Naive B cell (primary cell): ENCODE data around the gene ACOX1. TPM values are rescaled to one million over a fixed set of nuclear protein-coding genes. Genes with fewer than 3 reads are reported as not detected.

Experiments
- ATAC-seq, 2 donors: fragments of 150-1000 bp; cut with Tn5 transposase; 2 replicates each; pipeline ENCODE4 v1.10.0; 2021; ENCODE audit warnings: low read depth in 2 of 2, mild to moderate bottlenecking in 2 of 2, moderate library complexity in 2 of 2
- DNase-seq: peaks from one replicate; pipeline ENCODE4 v3.0.0; 2022
- H3K27ac Mint-ChIP-seq, 6 donors: one replicate each; pipeline ENCODE4 v1.8.0; 2020 to 2022; ENCODE audit warnings: mild to moderate bottlenecking in 6 of 6, mixed read lengths in 6 of 6, moderate library complexity in 5 of 6, inconsistent platforms in 2 of 6
- H3K27me3 Mint-ChIP-seq, 3 donors: one replicate each; pipeline ENCODE4 v1.8.0; 2021 to 2022; ENCODE audit warnings: mixed read lengths in 3 of 3, mild to moderate bottlenecking in 1 of 3
- H3K36me3 Mint-ChIP-seq, 2 donors: one replicate each; pipeline ENCODE4 v1.8.0; 2020 to 2022; ENCODE audit warnings: mixed read lengths in 2 of 2, inconsistent platforms in 1 of 2, mild to moderate bottlenecking in 1 of 2
- H3K4me1 Mint-ChIP-seq, 3 donors: one replicate each; pipeline ENCODE4 v1.8.0; 2020 to 2022; ENCODE audit warnings: mixed read lengths in 3 of 3, inconsistent platforms in 1 of 3, mild to moderate bottlenecking in 1 of 3, moderate library complexity in 1 of 3
- H3K4me3 Mint-ChIP-seq, 8 donors: one replicate each; pipeline ENCODE4 v1.8.0; 2020 to 2022; ENCODE audit warnings: mild to moderate bottlenecking in 8 of 8, mixed read lengths in 8 of 8, moderate library complexity in 8 of 8, inconsistent platforms in 2 of 8
- H3K9me3 Mint-ChIP-seq, 7 donors: one replicate each; pipeline ENCODE4 v1.8.0; 2020 to 2022; ENCODE audit warnings: mixed read lengths in 7 of 7, mild to moderate bottlenecking in 5 of 7, inconsistent platforms in 2 of 7, moderate library complexity in 1 of 7
- polyA plus RNA-seq, 6 donors: library from polyadenylated mRNA; unstranded; fragments of 300-500 nt; fragmentation: Illumina TruSeq; gene quantifications; one replicate each; pipeline ENCODE4 v1.2.3, GENCODE V29; 2021; ENCODE audit warnings: low read depth in 6 of 6

The ACOX1 gene
- polyA plus RNA-seq, 6 donors from 2014 or later = 6.4 to 15.5 (median 10.6) TPM

DNA sequence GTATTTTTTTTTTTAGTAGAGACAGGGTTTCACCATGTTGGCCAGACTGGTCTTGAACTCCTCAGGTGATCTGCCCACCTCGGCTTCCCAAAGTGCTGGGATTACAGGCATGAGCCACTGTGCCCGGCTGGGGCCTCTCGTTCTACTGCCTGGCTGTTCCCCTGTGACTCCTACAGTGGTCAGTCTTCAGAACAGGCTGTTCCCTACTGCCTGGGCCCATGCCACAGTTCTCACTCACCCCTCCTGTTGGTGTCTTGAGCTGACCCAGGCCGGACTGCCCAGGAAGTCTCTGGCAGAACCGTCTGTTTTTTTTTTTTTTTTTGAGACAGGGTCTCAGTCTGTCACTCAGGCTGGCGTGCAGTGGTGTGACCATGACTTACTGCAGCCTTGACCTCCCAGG lies 24.9 kb upstream of the ACOX1 start:
- H3K9me3 Mint-ChIP-seq = no peaks in the 10 kb centered on the region
- H3K4me3 Mint-ChIP-seq = no peak overlapping the region
- no peaks in the 10 kb centered on the region for H3K36me3 Mint-ChIP-seq
- no peak for ATAC-seq
- peaks cover 5 to 8% (median 8%) of the 10 kb centered on the region in 3 donors for H3K4me1 Mint-ChIP-seq
- no peak for DNase-seq
- H3K27me3 Mint-ChIP-seq = no peaks in the 10 kb centered on the region
- H3K27ac Mint-ChIP-seq = peak overlapping the region in 1 of 6 donors; percentile 91

DNA sequence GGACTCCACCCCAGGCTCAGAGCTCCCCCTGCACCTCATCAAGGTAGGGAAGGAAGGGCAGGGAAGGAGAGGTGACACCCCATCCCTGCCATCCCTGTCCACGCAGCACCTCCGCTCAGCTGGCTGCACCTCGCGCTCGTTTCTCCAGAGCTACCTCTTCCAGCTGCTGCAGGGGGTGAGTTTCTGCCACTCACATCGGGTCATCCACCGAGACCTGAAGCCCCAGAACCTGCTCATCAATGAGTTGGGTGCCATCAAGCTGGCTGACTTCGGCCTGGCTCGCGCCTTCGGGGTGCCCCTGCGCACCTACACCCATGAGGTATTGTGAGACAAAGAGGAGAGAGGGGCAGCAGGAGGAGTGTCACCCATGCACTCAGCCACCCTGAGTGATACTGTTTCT lies 23.1 kb upstream of the ACOX1 start:
- H3K27me3 Mint-ChIP-seq = no peaks in the 10 kb centered on the region
- H3K4me3 Mint-ChIP-seq = no peak overlapping the region
- DNase-seq = no peak
- H3K36me3 Mint-ChIP-seq = no peaks in the 10 kb centered on the region
- H3K27ac Mint-ChIP-seq = peak overlapping the region in 2 of 6 donors; percentile 49 to 69
- peaks cover 15 to 16% (median 15%) of the 10 kb centered on the region in 3 donors for H3K4me1 Mint-ChIP-seq
- H3K9me3 Mint-ChIP-seq = no peaks in the 10 kb centered on the region
- ATAC-seq = no peak

DNA sequence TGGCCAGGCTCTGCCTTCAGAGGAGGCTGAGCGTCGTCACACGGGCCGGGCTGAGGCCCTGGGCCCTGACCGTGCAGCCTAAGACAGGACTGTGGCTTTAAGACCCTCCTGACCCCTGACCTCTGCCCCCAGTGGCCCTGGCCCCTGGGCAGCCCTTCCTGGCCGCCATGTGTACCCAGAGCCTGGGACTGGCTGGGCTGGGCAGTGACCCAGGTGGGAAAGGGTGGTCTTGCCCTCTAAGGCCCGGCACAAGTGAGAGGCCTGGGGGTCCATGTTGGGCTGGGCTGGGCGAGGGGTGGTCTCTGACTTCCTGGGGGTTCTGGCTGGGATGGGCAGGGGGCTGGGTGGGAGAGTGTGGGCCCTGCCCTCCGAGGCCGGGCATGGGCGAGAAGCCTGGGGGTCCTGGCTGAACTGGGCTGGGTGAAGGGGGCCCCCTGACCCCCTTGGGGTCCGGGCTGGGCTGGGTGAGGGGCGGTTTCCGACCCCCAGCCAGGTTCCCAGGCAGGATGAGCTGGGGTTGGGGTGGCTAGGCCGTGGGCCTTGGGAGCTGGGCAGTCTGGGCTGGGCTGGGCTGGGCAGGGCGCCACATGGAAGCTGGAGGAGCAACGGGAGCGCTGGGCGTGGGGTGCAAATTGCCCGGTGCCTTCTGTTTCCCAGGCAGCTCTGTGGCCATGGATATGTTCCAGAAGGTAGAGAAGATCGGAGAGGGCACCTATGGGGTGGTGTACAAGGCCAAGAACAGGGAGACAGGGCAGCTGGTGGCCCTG lies 22.0 kb upstream of the ACOX1 start, which contains the start of gene CDK3:
CDK3 (plus strand) TSS at position 101 of the 767 bp plus-strand sequence; CDS start at position 672, 571 bp downstream.
- no peaks in the 10 kb centered on the region for H3K36me3 Mint-ChIP-seq
- H3K9me3 Mint-ChIP-seq = no peaks in the 10 kb centered on the region
- no peaks in the 10 kb centered on the region for H3K27me3 Mint-ChIP-seq
- DNase-seq (no peak), ATAC-seq (no peak)
- no peak within 1 kb of the TSS for H3K27ac Mint-ChIP-seq
- H3K4me1 Mint-ChIP-seq = peaks cover 20 to 23% (median 22%) of the 10 kb centered on the region in 3 donors
- H3K4me3 Mint-ChIP-seq = no peak within 1 kb of the TSS

DNA sequence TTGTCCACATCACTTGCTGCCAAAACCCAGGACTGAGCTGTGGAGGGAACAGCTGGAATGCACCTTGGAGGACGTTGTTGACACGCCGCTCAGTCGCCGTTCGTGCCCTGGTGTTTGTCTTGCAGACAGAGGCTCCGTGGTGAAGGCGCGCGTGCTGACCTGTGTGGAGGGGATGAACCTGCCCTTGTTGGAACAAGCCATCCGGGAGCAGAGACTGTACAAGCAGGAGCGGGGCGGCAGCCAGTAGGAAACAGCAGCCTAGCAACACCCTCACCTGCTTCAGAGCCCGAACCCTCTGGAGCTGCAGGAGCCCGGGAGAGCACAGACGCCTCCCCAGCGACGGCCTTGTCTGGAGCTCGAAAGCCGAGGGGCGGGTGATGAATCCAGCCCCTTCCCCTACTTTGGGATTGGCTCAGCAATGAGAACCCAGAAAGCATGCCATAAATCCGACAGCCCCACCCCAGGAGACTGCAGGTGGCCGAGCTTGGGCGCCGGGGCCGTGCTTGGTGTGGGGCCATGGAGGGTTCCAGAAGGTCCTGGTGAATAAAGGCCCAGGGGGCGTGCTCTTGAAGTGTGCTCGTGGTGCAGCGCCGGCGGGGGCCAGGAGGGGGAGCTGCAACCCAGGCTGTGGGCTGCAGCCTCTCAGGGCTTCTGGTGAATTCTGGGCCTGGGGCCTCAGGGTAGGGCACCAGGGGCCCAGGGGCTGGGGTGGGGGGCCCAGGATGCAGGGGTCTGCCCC lies 21.2 kb upstream of the ACOX1 start:
- DNase-seq (peak; percentile 50), ATAC-seq (peak; percentile 63 to 68)
- Mint-ChIP-seq H3K27me3 (no peaks in the 10 kb centered on the region), H3K9me3 (no peaks in the 10 kb centered on the region), H3K27ac (no peak overlapping the region), H3K4me3 (no peak overlapping the region), H3K36me3 (no peaks in the 10 kb centered on the region), H3K4me1 (peaks cover 15 to 17% (median 16%) of the 10 kb centered on the region in 3 donors)

DNA sequence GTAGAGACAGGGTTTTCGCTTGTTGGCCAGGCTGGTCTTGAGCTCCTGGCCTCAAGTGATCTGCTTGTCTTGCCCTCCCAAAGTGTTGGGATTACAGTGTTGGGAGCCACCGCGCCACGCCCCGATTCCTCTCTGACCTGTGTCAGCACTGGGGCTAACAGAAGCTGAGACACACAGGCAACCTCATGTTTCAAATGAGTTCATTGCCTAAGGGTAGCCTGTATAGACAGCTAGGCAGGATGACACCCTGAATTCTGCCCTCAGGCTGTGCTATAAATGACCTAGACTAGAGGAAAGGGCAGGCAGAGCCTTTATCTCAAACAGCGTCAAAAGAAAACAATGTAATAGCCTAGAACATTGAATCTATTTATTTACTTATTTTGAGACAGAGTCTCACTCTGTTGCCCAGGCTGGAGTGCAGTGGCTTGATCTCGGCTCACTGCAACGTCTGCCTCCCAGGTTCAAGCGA lies 19.4 kb upstream of the ACOX1 start:
- no peaks in the 10 kb centered on the region for H3K9me3 Mint-ChIP-seq
- no peak for ATAC-seq
- H3K27me3 Mint-ChIP-seq = no peaks in the 10 kb centered on the region
- H3K4me1 Mint-ChIP-seq = peaks cover 14 to 17% (median 14%) of the 10 kb centered on the region in 3 donors
- peak overlapping the region in 3 of 6 donors; percentile 11 to 72 (median 34) for H3K27ac Mint-ChIP-seq
- no peaks in the 10 kb centered on the region for H3K36me3 Mint-ChIP-seq
- no peak for DNase-seq
- no peak overlapping the region for H3K4me3 Mint-ChIP-seq

DNA sequence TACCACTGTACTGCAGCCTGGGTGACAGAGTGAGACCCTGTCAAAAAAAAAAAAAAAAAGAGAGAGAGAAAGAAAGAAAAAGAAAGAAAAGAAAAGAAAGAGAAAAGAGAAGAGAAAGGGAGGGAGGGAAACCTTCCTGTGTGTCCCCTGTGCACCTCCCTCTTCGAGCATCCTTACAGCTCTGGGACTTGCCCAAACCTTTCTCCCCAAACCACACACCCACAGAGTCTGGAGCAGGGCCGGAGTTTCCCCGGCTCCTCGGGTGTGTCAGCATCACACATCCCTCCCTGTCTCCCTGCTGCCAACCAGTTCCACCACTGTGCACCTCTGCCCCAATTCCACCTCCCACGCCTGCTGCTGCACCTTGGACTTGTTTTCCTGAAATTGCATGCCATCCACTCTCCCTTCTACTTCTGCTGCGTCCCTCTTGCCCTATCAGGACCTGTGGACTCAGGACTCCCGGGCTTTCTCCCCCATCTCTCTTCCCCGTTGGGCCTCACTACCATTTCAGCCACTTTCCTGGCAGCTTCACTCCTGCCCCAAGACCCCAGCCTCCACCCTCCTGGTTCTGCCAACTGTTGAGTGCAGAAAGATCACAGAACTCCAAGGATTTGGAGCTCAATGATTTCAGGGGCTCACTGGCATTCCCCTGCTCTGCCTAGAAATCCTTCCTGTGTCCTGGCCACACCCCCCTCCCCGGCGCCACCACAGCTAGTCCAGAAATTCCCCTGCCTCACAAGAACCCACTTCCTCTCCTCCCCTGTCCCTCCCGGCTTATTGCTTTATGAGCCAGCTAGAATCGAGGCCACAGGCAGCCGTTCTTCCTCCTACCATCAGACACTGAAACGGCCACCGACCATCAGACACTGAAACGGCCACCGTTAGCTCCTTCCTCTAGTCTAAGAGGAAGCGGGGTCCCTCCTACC lies 18.0 kb upstream of the ACOX1 start:
- no peaks in the 10 kb centered on the region for H3K9me3 Mint-ChIP-seq
- ATAC-seq = peak; percentile 67 to 78
- H3K27ac Mint-ChIP-seq = peak overlapping the region; percentile 49 to 95 (median 73)
- H3K4me3 Mint-ChIP-seq = peak overlapping the region in 7 of 8 donors; percentile 52 to 81 (median 77)
- no peaks in the 10 kb centered on the region for H3K27me3 Mint-ChIP-seq
- peak; percentile 20 for DNase-seq
- H3K4me1 Mint-ChIP-seq = peaks cover 12 to 22% (median 14%) of the 10 kb centered on the region in 3 donors
- H3K36me3 Mint-ChIP-seq = no peaks in the 10 kb centered on the region

DNA sequence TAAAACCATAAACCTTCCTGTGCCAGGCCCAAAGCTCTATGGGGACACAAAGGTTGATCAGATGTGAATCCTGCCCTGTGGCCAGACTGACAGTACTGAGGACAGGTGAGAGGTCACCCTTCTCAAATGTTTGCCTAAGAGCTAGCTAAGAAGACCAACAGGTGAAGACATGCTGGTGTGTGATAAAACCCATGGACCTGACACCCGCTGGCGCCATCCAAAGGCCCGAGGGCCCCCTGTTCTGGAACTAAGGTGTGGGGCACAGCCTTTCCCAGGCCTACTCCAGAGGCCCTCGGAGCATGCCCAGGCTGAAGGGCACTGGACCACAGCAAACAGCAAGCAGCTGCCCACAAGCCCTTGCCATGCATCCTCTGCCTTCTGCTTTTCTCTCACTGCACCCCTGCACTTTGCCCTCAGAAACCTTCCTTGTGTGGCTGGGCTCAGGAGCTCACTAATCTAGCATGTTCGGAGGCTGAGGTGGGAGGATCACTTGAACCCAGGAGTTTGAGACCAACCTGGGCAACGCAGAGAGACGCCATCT lies 16.5 kb upstream of the ACOX1 start:
- Mint-ChIP-seq H3K4me3 (no peak overlapping the region), H3K36me3 (no peaks in the 10 kb centered on the region), H3K9me3 (no peaks in the 10 kb centered on the region), H3K27ac (peak overlapping the region in 1 of 6 donors; percentile 56), H3K4me1 (peaks cover 12 to 30% (median 21%) of the 10 kb centered on the region in 3 donors), H3K27me3 (no peaks in the 10 kb centered on the region)
- DNase-seq = no peak
- ATAC-seq = no peak

DNA sequence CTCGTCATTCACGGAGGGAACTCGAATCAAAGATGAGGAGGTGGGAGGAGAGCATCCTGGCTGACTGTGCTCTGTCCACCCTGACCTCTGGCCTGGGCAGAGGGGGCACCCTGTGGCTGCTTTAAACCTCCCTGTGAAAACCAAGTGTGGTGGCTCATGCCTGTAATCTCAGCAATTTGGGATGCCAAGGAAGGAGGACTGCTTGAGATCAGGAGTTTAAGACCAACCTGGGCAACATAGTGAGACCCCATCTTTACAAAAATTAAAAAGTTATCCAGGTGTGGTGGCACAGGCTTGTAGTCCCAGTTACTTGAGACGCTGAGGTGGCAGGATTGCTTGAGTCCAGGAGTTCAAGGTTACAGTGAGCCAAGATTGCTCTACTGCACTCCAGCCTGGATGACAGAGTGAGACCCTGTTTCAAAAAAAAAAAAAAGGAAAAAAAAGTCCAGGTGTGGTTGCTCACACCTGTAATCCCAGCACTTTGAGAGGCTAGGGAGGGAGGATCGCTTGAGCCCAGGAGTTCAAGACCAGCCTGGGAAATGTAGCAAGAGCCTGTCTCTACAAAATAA lies 15.9 kb upstream of the ACOX1 start:
- Mint-ChIP-seq H3K27me3 (no peaks in the 10 kb centered on the region), H3K4me1 (peaks cover 12 to 30% (median 21%) of the 10 kb centered on the region in 3 donors), H3K36me3 (no peaks in the 10 kb centered on the region), H3K9me3 (no peaks in the 10 kb centered on the region), H3K4me3 (peak overlapping the region in 1 of 8 donors; percentile 33), H3K27ac (no peak overlapping the region)
- DNase-seq = no peak
- no peak for ATAC-seq

DNA sequence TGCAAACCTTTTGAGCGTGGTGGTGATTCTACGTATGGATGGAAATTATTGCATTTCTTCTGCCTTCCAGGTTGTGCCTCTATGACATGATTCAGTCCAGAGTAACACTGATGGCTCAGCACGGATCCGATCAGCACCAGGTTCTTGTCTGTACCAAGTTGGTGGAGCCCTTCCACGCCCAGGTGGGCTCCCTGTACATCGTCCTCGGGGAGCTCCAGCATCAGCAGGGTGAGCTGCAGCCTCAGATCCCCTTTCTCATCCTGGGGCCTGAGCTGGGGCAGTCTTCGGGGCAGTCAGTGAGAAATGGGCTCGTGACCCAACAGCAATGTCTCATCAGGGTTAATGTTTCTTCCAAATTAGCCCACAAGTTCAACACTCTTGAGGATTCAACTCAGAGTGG lies 12.4 kb upstream of the ACOX1 start:
- no peaks in the 10 kb centered on the region for H3K36me3 Mint-ChIP-seq
- H3K4me3 Mint-ChIP-seq = no peak overlapping the region
- H3K27ac Mint-ChIP-seq = peak overlapping the region in 1 of 6 donors; percentile 39
- no peak for ATAC-seq
- DNase-seq = no peak
- H3K4me1 Mint-ChIP-seq = peaks cover 0 to 13% (median 7%) of the 10 kb centered on the region in 3 donors
- H3K9me3 Mint-ChIP-seq = no peaks in the 10 kb centered on the region
- no peaks in the 10 kb centered on the region for H3K27me3 Mint-ChIP-seq

DNA sequence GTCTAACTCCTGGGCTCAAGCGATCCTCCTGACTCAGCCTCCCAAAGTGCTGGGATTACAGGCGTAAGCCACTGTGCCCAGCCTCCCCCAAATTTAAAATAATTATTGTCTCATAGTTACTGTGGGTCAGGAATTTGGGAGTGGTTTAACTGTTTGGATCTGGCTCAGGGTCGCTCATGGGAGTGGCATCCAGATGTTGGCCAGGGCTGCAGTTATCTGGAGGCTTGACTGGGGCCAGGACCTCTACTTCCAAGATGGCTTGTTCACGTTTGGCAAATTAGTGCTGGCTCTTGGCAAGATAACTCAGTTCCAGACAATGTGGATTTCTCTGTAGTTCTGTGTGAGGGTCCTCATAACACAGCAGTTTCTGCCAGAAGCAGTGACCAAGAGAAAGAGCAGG lies 8.1 kb upstream of the ACOX1 start:
- Mint-ChIP-seq H3K4me3 (no peak overlapping the region), H3K27me3 (no peaks in the 10 kb centered on the region), H3K36me3 (no peaks in the 10 kb centered on the region), H3K4me1 (peaks cover 0 to 12% (median 12%) of the 10 kb centered on the region in 3 donors), H3K9me3 (no peaks in the 10 kb centered on the region), H3K27ac (peak overlapping the region in 1 of 6 donors; percentile 15)
- ATAC-seq (no peak), DNase-seq (no peak)

DNA sequence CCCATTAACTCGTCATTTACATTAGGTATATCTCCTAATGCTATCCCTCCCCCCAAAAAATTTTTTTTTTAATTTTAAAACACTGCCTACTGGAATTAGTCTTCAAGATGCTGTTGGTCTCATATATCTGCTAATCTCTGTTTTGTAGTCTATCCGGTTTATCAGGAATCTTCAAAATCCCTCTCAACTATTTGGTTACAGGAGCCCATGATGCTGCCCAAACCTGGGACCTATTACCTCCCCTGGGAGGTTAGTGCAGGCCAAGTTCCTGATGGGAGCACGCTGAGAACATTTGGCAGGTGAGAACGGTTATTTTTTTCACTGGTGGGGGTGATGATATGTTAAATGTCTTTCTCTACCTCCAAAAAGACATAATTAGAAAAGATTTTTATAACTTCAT lies 7.0 kb upstream of the ACOX1 start:
- H3K27me3 Mint-ChIP-seq = no peaks in the 10 kb centered on the region
- no peak overlapping the region for H3K27ac Mint-ChIP-seq
- H3K36me3 Mint-ChIP-seq = no peaks in the 10 kb centered on the region
- DNase-seq = no peak
- ATAC-seq = no peak
- peaks cover 0 to 8% (median 7%) of the 10 kb centered on the region in 3 donors for H3K4me1 Mint-ChIP-seq
- H3K4me3 Mint-ChIP-seq = no peak overlapping the region
- no peaks in the 10 kb centered on the region for H3K9me3 Mint-ChIP-seq

DNA sequence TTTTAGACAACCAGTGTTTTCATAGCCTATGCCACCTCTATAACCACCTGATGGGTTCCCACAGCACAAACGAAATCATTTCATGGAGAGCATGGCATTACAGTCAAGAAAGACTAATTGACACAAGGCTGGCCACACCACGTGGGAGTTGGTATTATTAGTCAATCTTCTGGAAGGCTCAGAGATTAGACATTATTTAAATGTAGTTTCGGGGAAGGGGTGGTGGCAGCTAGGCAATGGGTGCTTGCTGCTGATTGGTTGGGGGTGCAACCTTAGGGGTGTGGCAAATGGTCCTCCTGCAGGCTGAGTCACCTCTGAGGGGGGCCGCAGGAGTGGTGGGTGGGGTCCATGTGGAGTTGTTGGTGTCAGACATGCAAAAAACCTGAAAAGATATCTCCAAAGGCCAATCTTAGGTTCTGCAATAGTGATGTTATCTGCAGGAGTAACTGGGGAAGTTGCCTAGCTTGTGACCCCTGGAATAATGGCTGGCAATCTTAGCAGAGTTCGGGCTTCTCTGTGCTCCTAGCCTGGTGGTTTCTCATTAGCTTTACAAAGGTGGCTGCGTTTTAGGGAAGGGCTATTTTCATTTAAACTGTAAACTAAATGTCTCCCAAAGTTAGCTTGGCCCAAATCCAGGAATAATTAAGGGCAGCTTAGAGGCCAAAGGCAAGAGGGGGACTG lies 4.7 kb upstream of the ACOX1 start:
- Mint-ChIP-seq H3K4me3 (peak overlapping the region in 1 of 8 donors; percentile 71), H3K27me3 (no peaks in the 10 kb centered on the region), H3K27ac (peak overlapping the region in 1 of 6 donors; percentile 52), H3K4me1 (peaks cover 7 to 24% (median 19%) of the 10 kb centered on the region in 3 donors), H3K9me3 (no peaks in the 10 kb centered on the region), H3K36me3 (peaks cover 0 to 6% of the 10 kb centered on the region in 2 donors)
- DNase-seq (no peak), ATAC-seq (no peak)
